Activated CD4-positive, alpha-beta T cell treated with anti-CD3 and anti-CD28 coated beads, Interleukin-2, amount 50 U/mL, for 16 hours (primary cell): Measurements from ENCODE around the gene GALNT11.

Experiments used
- DNase-seq: peaks from one replicate; pipeline ENCODE4 v3.0.0-alpha.2; 2020

The GALNT11 gene

DNA sequence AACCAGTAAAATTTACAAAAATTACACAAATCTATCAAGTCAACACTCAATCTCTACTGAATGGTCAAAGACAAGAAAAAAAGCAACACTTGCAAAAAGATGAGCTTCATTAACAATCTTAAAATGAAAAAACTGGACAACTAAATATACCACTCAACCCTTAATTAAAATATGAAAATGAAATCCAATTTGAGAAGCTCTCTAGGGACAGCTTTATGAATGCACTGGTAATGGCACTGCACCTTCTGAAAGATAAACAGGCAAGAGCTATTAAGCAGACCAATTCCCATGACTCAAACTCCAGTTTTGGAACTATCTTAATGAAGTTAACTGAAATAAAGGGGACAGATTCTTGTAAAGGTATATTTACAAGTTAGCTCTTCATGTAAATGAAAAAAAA is 135.7 kb downstream of the GALNT11 start:
- no peak for DNase-seq

DNA sequence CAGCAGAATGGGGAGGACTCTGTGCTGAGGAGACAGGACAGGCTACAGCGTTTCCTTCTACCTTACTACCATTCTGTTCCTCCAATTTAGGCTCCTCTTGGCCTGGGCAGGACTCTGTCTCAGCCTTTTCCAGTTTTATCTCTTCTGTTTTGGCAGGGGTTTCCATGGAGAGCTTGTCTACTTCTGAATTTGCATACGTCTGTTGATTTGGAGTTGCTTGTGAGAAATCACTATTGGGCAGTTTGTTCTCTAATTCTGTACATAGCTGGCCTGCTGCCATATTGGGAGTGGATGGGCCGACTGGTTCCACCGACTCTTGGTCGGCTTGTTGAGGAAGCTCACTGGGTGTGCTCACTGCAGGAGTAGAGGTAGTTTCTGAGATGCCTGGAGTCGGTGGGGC is 136.8 kb downstream of the GALNT11 start:
- DNase-seq = no peak
